Liver (tissue), 9 donors: ENCODE measurements around the gene ECEL1. TPM values are rescaled to one million over a fixed set of nuclear protein-coding genes. Genes with fewer than 3 reads are reported as not detected.

ENCODE experiments used
- DNase-seq: peaks from one replicate; pipeline ENCODE4 v3.0.0-alpha.2; 2017; ENCODE audit warnings: low spot score
- H3K27ac ChIP-seq, 2 donors: one replicate each; pipeline ENCODE4 v1.7.0; 2013; ENCODE audit warnings: inconsistent platforms in 2 of 2, low read length in 2 of 2, control low read depth in 1 of 2, low read depth in 1 of 2, mild to moderate bottlenecking in 1 of 2
- H3K27me3 ChIP-seq, 4 donors: one replicate each; pipeline versions ENCODE4 v1.6.1 to v1.7.0; 2013; ENCODE audit warnings: low read length in 3 of 4, inconsistent platforms in 1 of 4, mild to moderate bottlenecking in 1 of 4, moderate library complexity in 1 of 4; ENCODE audit not compliant: control insufficient read depth in 4 of 4, insufficient read depth in 4 of 4
- H3K36me3 ChIP-seq, 4 donors: one replicate each; pipeline versions ENCODE4 v1.6.1 to v1.7.0; 2013; ENCODE audit warnings: low read length in 3 of 4, mild to moderate bottlenecking in 3 of 4, low read depth in 1 of 4, moderate library complexity in 1 of 4; ENCODE audit not compliant: control insufficient read depth in 4 of 4, insufficient read depth in 3 of 4
- H3K4me1 ChIP-seq, 4 donors: one replicate each; pipeline versions ENCODE4 v1.6.1 to v1.7.0; 2013; ENCODE audit warnings: low read length in 3 of 4, mild to moderate bottlenecking in 3 of 4, moderate library complexity in 1 of 4; ENCODE audit not compliant: control insufficient read depth in 4 of 4, insufficient read depth in 4 of 4
- H3K4me3 ChIP-seq, 3 donors: one replicate each; pipeline versions ENCODE4 v1.6.1 to v1.7.0; 2013; ENCODE audit warnings: low read length in 3 of 3, control low read depth in 1 of 3, low read depth in 1 of 3, mild to moderate bottlenecking in 1 of 3
- H3K9ac ChIP-seq, 2 donors: one replicate each; pipeline ENCODE4 v1.7.0; 2013; ENCODE audit warnings: low read length in 2 of 2, mild to moderate bottlenecking in 2 of 2, moderate library complexity in 2 of 2, control low read depth in 1 of 2, low read depth in 1 of 2
- H3K9me3 ChIP-seq, 4 donors: one replicate each; pipeline versions ENCODE4 v1.6.1 to v1.7.0; 2013; ENCODE audit warnings: low read length in 3 of 4; ENCODE audit not compliant: control insufficient read depth in 4 of 4
- EGR1 ChIP-seq, 2 donors: IDR thresholded peaks; 2 replicates each; pipeline ENCODE4 v1.6.1; 2016 to 2018; ENCODE audit warnings: antibody characterized with exemption in 2 of 2, low read depth in 2 of 2
- FOXA1 ChIP-seq: IDR thresholded peaks from 2 replicates; pipeline ENCODE4 v1.6.1; 2016; ENCODE audit warnings: antibody characterized with exemption
- FOXA2 ChIP-seq: IDR thresholded peaks from 2 replicates; pipeline ENCODE4 v1.6.1; 2016; ENCODE audit warnings: antibody characterized with exemption
- GABPA ChIP-seq, 2 donors: IDR thresholded peaks in 1 of 2; conservative IDR thresholded peaks in 1 of 2; 2 replicates each; pipeline ENCODE4 v1.6.1; 2016; ENCODE audit warnings: antibody characterized with exemption in 2 of 2, mild to moderate bottlenecking in 1 of 2, moderate library complexity in 1 of 2
- HNF4A ChIP-seq, 2 donors: conservative IDR thresholded peaks; 2 replicates each; pipeline ENCODE4 v1.6.1; 2016; ENCODE audit warnings: antibody characterized with exemption in 2 of 2, mild to moderate bottlenecking in 2 of 2
- HNF4G ChIP-seq: IDR thresholded peaks from 2 replicates; pipeline ENCODE4 v1.6.1; 2016; ENCODE audit warnings: antibody characterized with exemption
- JUND ChIP-seq, 2 donors: IDR thresholded peaks; 2 replicates each; pipeline ENCODE4 v1.6.1; 2016; ENCODE audit warnings: antibody characterized with exemption in 2 of 2
- NR2F2 ChIP-seq: IDR thresholded peaks from 2 replicates; pipeline ENCODE4 v1.6.1; 2016; ENCODE audit warnings: antibody characterized with exemption
- RAD21 ChIP-seq, 2 donors: IDR thresholded peaks; 2 replicates each; pipeline ENCODE4 v1.6.1; 2016; ENCODE audit warnings: antibody characterized with exemption in 2 of 2, mild to moderate bottlenecking in 2 of 2
- RXRA ChIP-seq, 2 donors: IDR thresholded peaks; 2 replicates each; pipeline ENCODE4 v1.6.1; 2017 to 2018; ENCODE audit warnings: antibody characterized with exemption in 2 of 2, mild to moderate bottlenecking in 1 of 2
- SP1 ChIP-seq: IDR thresholded peaks from 2 replicates; pipeline ENCODE4 v1.6.1; 2018; ENCODE audit warnings: antibody characterized with exemption, mild to moderate bottlenecking
- YY1 ChIP-seq: IDR thresholded peaks from 2 replicates; pipeline ENCODE4 v1.6.1; 2016; ENCODE audit warnings: antibody characterized with exemption, mild to moderate bottlenecking
- whole genome bisulfite sequencing: extraction: QIAGEN DNeasy Blood & Tissue Kit; methylation state at CpG from one replicate; pipeline ENCODE4 v1.1.7; 2013; 5-methylcytosine and 5-hydroxymethylcytosine counted together
- polyA plus RNA-seq, 2 donors: library from polyadenylated mRNA; stranded (reverse) in 1 of 2; unstranded in 1 of 2; fragments of 200-250 nt in 1 of 2; fragments of >200 nt in 1 of 2; fragmentation: Nextera tagmentation in 1 of 2; extraction: Ambion mirVana in 1 of 2; gene quantifications; one replicate each; pipeline versions ENCODE4 v1.2.1 to v1.2.3, GENCODE V29; 2013 to 2015
- total RNA-seq, 2 donors: library from RNA; depleted of rRNA; stranded (reverse); fragments of >200 nt; gene quantifications; one replicate each; pipeline ENCODE4 v1.2.3, GENCODE V29; 2014
- TF ChIP-seq, protein P1 (sequence below): IDR thresholded peaks from 2 replicates; pipeline ENCODE4 v1.6.1; 2016; ENCODE audit warnings: antibody characterized with exemption
- TF ChIP-seq, protein P2 (sequence below): IDR thresholded peaks from 2 replicates; pipeline ENCODE4 v1.6.1; 2016; ENCODE audit warnings: antibody characterized with exemption, mild to moderate bottlenecking
- TF ChIP-seq, protein P3 (sequence below): fragments of 150-350 bp; IDR thresholded peaks from 2 replicates; pipeline ENCODE4 v1.5.1; 2017; ENCODE audit warnings: improper control_type of control experiment, low read depth, low read length; ENCODE audit not compliant: missing input control
- TF ChIP-seq, protein P4 (sequence below): IDR thresholded peaks from 2 replicates; pipeline ENCODE4 v1.6.1; 2016; ENCODE audit warnings: antibody characterized with exemption
- TF ChIP-seq, protein P5 (sequence below): IDR thresholded peaks from 2 replicates; pipeline ENCODE4 v1.6.1; 2016; ENCODE audit warnings: antibody characterized with exemption
- donor health status: healthy.
- donor health status: healthy.
- donor health status: healthy.
- donor health status: healthy.
- donor health status: healthy.

ECEL1 gene
- total and polyA plus RNA-seq, 4 donors = 0.67 to 1.8 TPM; not detected in 2

DNA sequence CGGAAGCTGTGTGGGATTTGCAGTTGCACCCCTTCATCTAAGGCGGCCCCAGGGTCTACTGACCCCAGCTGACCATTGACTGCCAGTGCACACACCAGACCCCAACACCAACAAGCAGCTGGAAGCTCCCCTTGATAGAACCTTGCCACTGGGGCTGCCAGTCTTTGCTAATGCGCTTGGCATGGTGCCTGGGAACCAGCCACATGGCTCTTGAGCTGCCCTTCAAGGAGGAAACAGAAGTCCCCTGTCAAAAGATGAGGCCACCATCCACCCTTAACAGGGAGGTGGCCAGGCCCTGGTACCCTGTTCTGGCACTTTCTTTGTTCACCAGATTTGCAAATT is 23.1 kb downstream of the ECEL1 start:
- Histone ChIP-seq H3K36me3 (no peaks in the 10 kb centered on the region), H3K9me3 (no peaks in the 10 kb centered on the region), H3K4me1 (no peaks in the 10 kb centered on the region), H3K27me3 (peaks cover 0 to 2% (median 0%) of the 10 kb centered on the region in 4 donors), H3K27ac (no peak overlapping the region), H3K4me3 (no peak overlapping the region), H3K9ac (no peak overlapping the region)
- DNase-seq = no peak
- WGBS = 81% methylated on average over 3 of the region's 3 CpGs
- TF ChIP-seq NR2F2 = no peak
- TF ChIP-seq HNF4G = no peak
- TF ChIP-seq RAD21 (IDR thresholded peaks at IDR 0.05) = no peak
- TF ChIP-seq FOXA1 = no peak
- TF ChIP-seq HNF4A (conservative IDR thresholded peaks at IDR 0.05) = no peak
- TF ChIP-seq, protein P1, sequence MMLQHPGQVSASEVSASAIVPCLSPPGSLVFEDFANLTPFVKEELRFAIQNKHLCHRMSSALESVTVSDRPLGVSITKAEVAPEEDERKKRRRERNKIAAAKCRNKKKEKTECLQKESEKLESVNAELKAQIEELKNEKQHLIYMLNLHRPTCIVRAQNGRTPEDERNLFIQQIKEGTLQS = no peak

DNA sequence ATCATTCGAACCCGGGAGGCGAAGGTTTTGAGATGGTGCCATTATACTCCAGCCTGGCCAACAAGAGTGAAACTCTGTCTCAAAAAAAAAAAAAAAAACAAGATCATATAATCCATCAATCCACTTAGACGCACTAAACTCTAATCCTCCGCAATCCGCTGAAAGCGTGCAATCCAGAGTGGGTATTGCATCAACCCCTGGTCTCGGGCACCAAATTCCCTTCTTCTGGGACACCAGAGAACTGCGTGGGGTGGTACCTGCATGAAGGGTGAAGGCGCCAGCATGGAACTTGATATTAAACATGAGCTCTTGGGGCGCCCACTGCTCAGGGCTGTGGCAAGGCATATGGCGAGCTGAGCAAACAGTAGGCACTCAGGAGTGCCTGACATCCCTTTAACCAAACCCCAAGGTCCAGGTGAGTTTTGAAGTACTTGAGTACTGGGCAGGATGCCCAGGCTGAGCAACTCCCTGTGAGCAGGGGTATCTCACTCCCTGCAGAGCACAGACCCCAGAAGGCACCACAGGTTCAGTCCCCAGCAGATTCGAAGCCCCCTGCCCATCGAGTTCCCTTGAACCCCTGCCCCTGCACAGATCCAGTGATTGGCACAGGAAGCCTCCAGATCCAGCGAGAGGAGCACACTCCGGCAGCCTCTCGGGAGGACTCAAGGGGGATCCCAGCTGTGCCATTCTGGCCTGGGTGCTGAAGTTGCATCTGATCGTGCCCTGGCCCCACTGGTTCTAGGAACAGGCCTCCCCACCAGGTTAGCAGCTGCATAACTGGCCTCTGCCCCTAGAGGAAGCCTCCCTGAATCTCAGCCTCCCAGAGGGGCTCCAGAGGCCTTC is 23.7 kb downstream of the ECEL1 start:
- no peak for DNase-seq
- 87% methylated on average over 18 of the region's 18 CpGs for WGBS
- H3K27ac ChIP-seq = no peak overlapping the region
- H3K4me1 ChIP-seq = no peaks in the 10 kb centered on the region
- peaks cover 0 to 4% (median 1%) of the 10 kb centered on the region in 4 donors for H3K27me3 ChIP-seq
- H3K9me3 ChIP-seq = peaks cover 0 to under 1% (median 0%) of the 10 kb centered on the region in 4 donors
- H3K36me3 ChIP-seq = no peaks in the 10 kb centered on the region
- TF ChIP-seq RXRA (IDR thresholded peaks at IDR 0.05) (no peak), NR2F2 (no peak), HNF4G (no peak), EGR1 (IDR thresholded peaks at IDR 0.05; ENCODE audit: low read depth in 2 of 2) (no peak), FOXA2 (no peak), HNF4A (conservative IDR thresholded peaks at IDR 0.05) (no peak), YY1 (no peak), JUND (IDR thresholded peaks at IDR 0.05) (no peak), SP1 (no peak), GABPA (IDR thresholded peaks at IDR 0.05 in 1 of 2, conservative IDR thresholded peaks at IDR 0.05 in 1 of 2) (no peak)
- TF ChIP-seq, protein P1 = no peak
- TF ChIP-seq, protein P2, sequence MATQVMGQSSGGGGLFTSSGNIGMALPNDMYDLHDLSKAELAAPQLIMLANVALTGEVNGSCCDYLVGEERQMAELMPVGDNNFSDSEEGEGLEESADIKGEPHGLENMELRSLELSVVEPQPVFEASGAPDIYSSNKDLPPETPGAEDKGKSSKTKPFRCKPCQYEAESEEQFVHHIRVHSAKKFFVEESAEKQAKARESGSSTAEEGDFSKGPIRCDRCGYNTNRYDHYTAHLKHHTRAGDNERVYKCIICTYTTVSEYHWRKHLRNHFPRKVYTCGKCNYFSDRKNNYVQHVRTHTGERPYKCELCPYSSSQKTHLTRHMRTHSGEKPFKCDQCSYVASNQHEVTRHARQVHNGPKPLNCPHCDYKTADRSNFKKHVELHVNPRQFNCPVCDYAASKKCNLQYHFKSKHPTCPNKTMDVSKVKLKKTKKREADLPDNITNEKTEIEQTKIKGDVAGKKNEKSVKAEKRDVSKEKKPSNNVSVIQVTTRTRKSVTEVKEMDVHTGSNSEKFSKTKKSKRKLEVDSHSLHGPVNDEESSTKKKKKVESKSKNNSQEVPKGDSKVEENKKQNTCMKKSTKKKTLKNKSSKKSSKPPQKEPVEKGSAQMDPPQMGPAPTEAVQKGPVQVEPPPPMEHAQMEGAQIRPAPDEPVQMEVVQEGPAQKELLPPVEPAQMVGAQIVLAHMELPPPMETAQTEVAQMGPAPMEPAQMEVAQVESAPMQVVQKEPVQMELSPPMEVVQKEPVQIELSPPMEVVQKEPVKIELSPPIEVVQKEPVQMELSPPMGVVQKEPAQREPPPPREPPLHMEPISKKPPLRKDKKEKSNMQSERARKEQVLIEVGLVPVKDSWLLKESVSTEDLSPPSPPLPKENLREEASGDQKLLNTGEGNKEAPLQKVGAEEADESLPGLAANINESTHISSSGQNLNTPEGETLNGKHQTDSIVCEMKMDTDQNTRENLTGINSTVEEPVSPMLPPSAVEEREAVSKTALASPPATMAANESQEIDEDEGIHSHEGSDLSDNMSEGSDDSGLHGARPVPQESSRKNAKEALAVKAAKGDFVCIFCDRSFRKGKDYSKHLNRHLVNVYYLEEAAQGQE = no peak
- TF ChIP-seq, protein P3, sequence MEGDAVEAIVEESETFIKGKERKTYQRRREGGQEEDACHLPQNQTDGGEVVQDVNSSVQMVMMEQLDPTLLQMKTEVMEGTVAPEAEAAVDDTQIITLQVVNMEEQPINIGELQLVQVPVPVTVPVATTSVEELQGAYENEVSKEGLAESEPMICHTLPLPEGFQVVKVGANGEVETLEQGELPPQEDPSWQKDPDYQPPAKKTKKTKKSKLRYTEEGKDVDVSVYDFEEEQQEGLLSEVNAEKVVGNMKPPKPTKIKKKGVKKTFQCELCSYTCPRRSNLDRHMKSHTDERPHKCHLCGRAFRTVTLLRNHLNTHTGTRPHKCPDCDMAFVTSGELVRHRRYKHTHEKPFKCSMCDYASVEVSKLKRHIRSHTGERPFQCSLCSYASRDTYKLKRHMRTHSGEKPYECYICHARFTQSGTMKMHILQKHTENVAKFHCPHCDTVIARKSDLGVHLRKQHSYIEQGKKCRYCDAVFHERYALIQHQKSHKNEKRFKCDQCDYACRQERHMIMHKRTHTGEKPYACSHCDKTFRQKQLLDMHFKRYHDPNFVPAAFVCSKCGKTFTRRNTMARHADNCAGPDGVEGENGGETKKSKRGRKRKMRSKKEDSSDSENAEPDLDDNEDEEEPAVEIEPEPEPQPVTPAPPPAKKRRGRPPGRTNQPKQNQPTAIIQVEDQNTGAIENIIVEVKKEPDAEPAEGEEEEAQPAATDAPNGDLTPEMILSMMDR = no peak
- TF ChIP-seq, protein P4, sequence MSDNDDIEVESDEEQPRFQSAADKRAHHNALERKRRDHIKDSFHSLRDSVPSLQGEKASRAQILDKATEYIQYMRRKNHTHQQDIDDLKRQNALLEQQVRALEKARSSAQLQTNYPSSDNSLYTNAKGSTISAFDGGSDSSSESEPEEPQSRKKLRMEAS = no peak
- TF ChIP-seq, protein P5, sequence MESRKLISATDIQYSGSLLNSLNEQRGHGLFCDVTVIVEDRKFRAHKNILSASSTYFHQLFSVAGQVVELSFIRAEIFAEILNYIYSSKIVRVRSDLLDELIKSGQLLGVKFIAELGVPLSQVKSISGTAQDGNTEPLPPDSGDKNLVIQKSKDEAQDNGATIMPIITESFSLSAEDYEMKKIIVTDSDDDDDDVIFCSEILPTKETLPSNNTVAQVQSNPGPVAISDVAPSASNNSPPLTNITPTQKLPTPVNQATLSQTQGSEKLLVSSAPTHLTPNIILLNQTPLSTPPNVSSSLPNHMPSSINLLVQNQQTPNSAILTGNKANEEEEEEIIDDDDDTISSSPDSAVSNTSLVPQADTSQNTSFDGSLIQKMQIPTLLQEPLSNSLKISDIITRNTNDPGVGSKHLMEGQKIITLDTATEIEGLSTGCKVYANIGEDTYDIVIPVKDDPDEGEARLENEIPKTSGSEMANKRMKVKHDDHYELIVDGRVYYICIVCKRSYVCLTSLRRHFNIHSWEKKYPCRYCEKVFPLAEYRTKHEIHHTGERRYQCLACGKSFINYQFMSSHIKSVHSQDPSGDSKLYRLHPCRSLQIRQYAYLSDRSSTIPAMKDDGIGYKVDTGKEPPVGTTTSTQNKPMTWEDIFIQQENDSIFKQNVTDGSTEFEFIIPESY = no peak
- H3K4me3 ChIP-seq = no peak overlapping the region
- H3K9ac ChIP-seq = no peak overlapping the region
